ENCODE measurements around the gene PRKCB. TPM values are rescaled to one million over a fixed set of nuclear protein-coding genes. Genes with fewer than 3 reads are reported as not detected.

PRKCB gene
- total RNA-seq, 1 experiment from 2014 or later: 0.89 TPM

GRCh38 chr16:23955088-23955487 is 119.3 kb downstream of the PRKCB start:
- ChIA-PET POLR2A (no interaction called here), CTCF (no interaction called here), RAD21 (ENCODE audit: low non-redundant PET in 1 of 2, low total read pairs in 2 of 2, uncharacterized antibody in 2 of 2, unreplicated experiment in 2 of 2) (no interaction called here)
- TF ChIP-seq, protein P1, sequence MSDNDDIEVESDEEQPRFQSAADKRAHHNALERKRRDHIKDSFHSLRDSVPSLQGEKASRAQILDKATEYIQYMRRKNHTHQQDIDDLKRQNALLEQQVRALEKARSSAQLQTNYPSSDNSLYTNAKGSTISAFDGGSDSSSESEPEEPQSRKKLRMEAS (IDR thresholded peaks at IDR 0.05): no peak
- TF ChIP-seq SIN3A (IDR thresholded peaks at IDR 0.05; ENCODE audit: low read depth) (no peak), POLR2A (IDR thresholded peaks at IDR 0.05; ENCODE audit: borderline replicate concordance, extremely low read depth, insufficient read depth, insufficient read length) (no peak), EZH2phosphoT487 (IDR thresholded peaks at IDR 0.05; ENCODE audit: borderline replicate concordance) (no peak), YY1 (IDR thresholded peaks at IDR 0.05; ENCODE audit: extremely low read depth, insufficient replicate concordance, low read depth, low read length) (no peak)
- peaks cover 55% of the 10 kb centered on the region for H3K27me3 ChIP-seq (ENCODE audit: insufficient read depth, low read length)
- H3K4me1 ChIP-seq (ENCODE audit: control insufficient read depth in 1 of 2, insufficient read depth in 2 of 2, low read length in 2 of 2): no peaks in the 10 kb centered on the region
- H3K9me2 ChIP-seq (ENCODE audit: insufficient read depth): no peaks in the 10 kb centered on the region
- H3K4me3 ChIP-seq (replicated peaks in 1 of 2; ENCODE audit: low read depth in 1 of 2, low read length in 2 of 2): no peak overlapping the region
- H2AFZ ChIP-seq (ENCODE audit: low read depth, low read length, poor library complexity, severe bottlenecking): no peak overlapping the region
- H3K4me2 ChIP-seq (ENCODE audit: low read length): no peak overlapping the region
- H3K36me3 ChIP-seq (ENCODE audit: control insufficient read depth in 1 of 2, insufficient read depth in 2 of 2, low read length in 2 of 2): no peaks in the 10 kb centered on the region
- no peaks in the 10 kb centered on the region for H4K20me1 ChIP-seq (ENCODE audit: insufficient read depth)
- no peak overlapping the region for H3K9ac ChIP-seq (ENCODE audit: low read length)
- no peaks in the 10 kb centered on the region for H3K9me3 ChIP-seq (ENCODE audit: control insufficient read depth in 1 of 2, insufficient read depth in 1 of 2, low read depth in 1 of 2, low read length in 2 of 2)
- DNase-seq (ENCODE audit: low read depth, low spot score) (no peak), ATAC-seq (no peak)
- BruUV-seq (replicated peaks): no TSS peak
- H3K27ac ChIP-seq (ENCODE audit: low read depth, low read length): no peak overlapping the region
- intact Hi-C loops (cut with micrococcal nuclease): no loop called here
- no peaks in the 10 kb centered on the region for H3K79me2 ChIP-seq (ENCODE audit: insufficient read depth, low read length)

DNA sequence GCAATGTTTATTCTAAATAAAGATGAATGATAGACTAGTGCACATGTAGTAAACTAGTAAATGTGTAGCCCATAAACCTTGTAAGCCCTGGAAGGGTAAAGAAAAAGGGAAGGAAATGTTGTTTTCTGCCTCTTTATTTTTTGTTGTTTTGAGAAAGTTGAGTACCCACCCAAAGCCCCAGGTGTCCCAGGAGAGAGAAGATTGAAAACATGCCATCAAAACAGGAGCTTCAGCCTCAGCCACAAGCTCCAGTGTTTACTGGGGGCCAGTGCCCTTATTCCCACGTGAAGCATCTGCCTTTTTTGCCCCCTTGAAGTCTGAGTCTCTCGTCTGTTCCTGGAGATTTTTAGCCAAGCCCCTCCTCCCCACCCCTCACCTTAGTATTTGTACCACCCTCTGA is 121.5 kb downstream of the PRKCB start:
- ATAC-seq (no peak), DNase-seq (ENCODE audit: low read depth, low spot score) (no peak)
- Histone ChIP-seq H3K27ac (ENCODE audit: low read depth, low read length) (no peak overlapping the region), H3K4me2 (ENCODE audit: low read length) (no peak overlapping the region), H3K4me1 (ENCODE audit: control insufficient read depth in 1 of 2, insufficient read depth in 2 of 2, low read length in 2 of 2) (no peaks in the 10 kb centered on the region), H2AFZ (ENCODE audit: low read depth, low read length, poor library complexity, severe bottlenecking) (no peak overlapping the region), H3K9ac (ENCODE audit: low read length) (no peak overlapping the region), H3K9me3 (ENCODE audit: control insufficient read depth in 1 of 2, insufficient read depth in 1 of 2, low read depth in 1 of 2, low read length in 2 of 2) (no peaks in the 10 kb centered on the region), H3K79me2 (ENCODE audit: insufficient read depth, low read length) (no peaks in the 10 kb centered on the region), H3K27me3 (ENCODE audit: insufficient read depth, low read length) (peaks cover 52% of the 10 kb centered on the region), H3K9me2 (ENCODE audit: insufficient read depth) (no peaks in the 10 kb centered on the region), H3K36me3 (ENCODE audit: control insufficient read depth in 1 of 2, insufficient read depth in 2 of 2, low read length in 2 of 2) (no peaks in the 10 kb centered on the region), H4K20me1 (ENCODE audit: insufficient read depth) (no peaks in the 10 kb centered on the region), H3K4me3 (replicated peaks in 1 of 2; ENCODE audit: low read depth in 1 of 2, low read length in 2 of 2) (no peak overlapping the region)
- no peak for TF ChIP-seq CEBPB (IDR thresholded peaks at IDR 0.05; ENCODE audit: low read depth)
- TF ChIP-seq SP1 (IDR thresholded peaks at IDR 0.05; ENCODE audit: low read depth): no peak
- no peak for TF ChIP-seq CBX3 (IDR thresholded peaks at IDR 0.05; ENCODE audit: low read depth)
- no peak for TF ChIP-seq ZBTB33 (IDR thresholded peaks at IDR 0.05; ENCODE audit: extremely low read depth, insufficient replicate concordance, low read length)
- TF ChIP-seq YY1 (IDR thresholded peaks at IDR 0.05; ENCODE audit: extremely low read depth, insufficient replicate concordance, low read depth, low read length): no peak
- TF ChIP-seq, protein P1 (IDR thresholded peaks at IDR 0.05): no peak
- TF ChIP-seq TCF7L2 (IDR thresholded peaks at IDR 0.05; ENCODE audit: borderline replicate concordance, extremely low read depth, insufficient read depth, insufficient read length): no peak
- TF ChIP-seq POLR2AphosphoS5 (IDR thresholded peaks at IDR 0.05; ENCODE audit: low read depth, low read length): no peak
- BruUV-seq (replicated peaks): no TSS peak
- intact Hi-C loops (cut with micrococcal nuclease): no loop called here
- ChIA-PET RAD21 (ENCODE audit: low non-redundant PET in 1 of 2, low total read pairs in 2 of 2, uncharacterized antibody in 2 of 2, unreplicated experiment in 2 of 2) (no interaction called here), CTCF (no interaction called here), POLR2A (no interaction called here)

Data from HCT116 (cell line).